GM12891 (cell line): ENCODE results near the gene POLR3F.

Experiments
- DNase-seq: peaks from one replicate; pipeline ENCODE4 v3.0.0; 2011; ENCODE audit warnings: low spot score; ENCODE audit not compliant: insufficient read length
- FAIRE-seq: peaks from 2 replicates; lab custom pipeline; 2011; peaks lifted over from hg19 to GRCh38; lab: Jason Lieb, UNC
- PAX5 ChIP-seq: IDR thresholded peaks from 2 replicates; pipeline ENCODE4 v1.6.1; 2011; ENCODE audit warnings: low read length, moderate library complexity, mild to moderate bottlenecking; ENCODE audit not compliant: insufficient read depth, severe bottlenecking
- POLR2A ChIP-seq: IDR thresholded peaks from 2 replicates; pipeline ENCODE4 v1.6.1; 2011; ENCODE audit warnings: low read depth, low read length, control low read depth
- POLR2AphosphoS5 ChIP-seq: IDR thresholded peaks from 2 replicates; pipeline ENCODE4 v1.6.1; 2011; ENCODE audit warnings: low read depth, low read length, control low read depth
- POU2F2 ChIP-seq: IDR thresholded peaks from 2 replicates; pipeline ENCODE4 v1.6.1; 2011; ENCODE audit warnings: low read depth, mild to moderate bottlenecking, control low read depth, low read length, moderate library complexity
- SPI1 ChIP-seq: IDR thresholded peaks from 2 replicates; pipeline ENCODE4 v1.6.1; 2011; ENCODE audit warnings: low read depth, low read length, control low read depth
- TAF1 ChIP-seq: IDR thresholded peaks from 2 replicates; pipeline ENCODE4 v1.6.1; 2011; ENCODE audit warnings: low read depth, low read length, control low read depth

The POLR3F gene

DNA sequence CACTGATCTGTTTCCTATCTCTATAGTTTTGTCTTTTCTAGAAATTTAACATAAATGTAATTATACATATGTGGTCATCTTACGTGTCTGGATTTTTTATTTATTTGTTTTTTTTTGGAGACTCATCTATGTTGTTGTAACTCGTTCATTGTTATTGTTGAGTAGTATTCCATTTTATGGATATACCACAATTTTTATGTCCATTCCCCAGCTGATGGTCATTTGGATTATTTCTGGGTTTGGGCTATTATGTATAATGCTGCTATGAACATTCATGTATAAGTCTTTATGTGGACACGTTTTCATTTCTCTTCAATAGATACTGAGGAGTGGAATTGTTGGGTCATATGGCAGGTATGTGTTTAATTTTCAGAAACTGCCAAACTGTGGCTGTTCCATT, 10.6 kb upstream of the POLR3F start:
- FAIRE-seq (no peak), DNase-seq (no peak)
- no peak for TF ChIP-seq POLR2AphosphoS5
- no peak for TF ChIP-seq SPI1
- no peak for TF ChIP-seq PAX5
- TF ChIP-seq POLR2A: no peak
- TF ChIP-seq TAF1: no peak
- no peak for TF ChIP-seq POU2F2

DNA sequence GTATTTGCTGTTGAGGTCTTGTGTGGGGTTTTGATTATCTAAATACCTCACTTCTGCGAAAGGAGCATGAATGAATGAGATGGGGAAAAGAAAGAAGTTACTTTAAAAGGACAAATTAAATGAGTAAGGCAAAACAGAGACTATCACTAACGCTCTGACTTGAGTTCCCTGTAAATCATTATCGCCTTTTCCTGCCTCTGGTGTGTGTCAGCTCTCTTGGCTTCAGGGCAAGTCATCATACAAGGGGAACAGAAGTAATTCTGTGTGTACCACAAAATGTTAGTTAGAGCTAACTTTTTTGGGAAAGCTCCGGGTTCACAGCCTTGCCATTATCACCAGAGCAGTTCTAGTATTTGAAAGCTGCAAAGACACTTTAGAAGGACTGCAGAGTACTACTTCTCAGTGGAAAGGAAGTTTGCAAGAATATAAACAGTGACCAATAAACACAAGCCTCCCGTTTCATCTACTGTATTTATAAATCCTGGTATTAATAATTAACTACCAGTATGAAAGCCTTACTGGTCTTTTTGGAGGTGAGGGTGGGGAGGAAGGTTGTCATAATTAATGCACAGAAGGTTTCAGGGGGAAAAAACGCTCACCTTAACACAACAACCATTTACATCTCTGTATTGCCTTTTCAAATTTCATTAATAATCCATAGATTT, 1.5 kb upstream of the POLR3F start:
- no peak for FAIRE-seq
- TF ChIP-seq PAX5 (no peak), POLR2A (no peak), POU2F2 (no peak), SPI1 (no peak), POLR2AphosphoS5 (no peak), TAF1 (no peak)
- no peak for DNase-seq

- FAIRE-seq: peak; percentile 16
- TF ChIP-seq POU2F2 (no peak), POLR2A (no peak), SPI1 (no peak), POLR2AphosphoS5 (no peak), TAF1 (no peak)
- DNase-seq: no peak
Measured at GRCh38 chr20:18466574-18466893, 656 bp upstream of the POLR3F start.

GRCh38 chr20:18477218-18477617, 10.0 kb downstream of the POLR3F start:
- TF ChIP-seq PAX5 (no peak), POLR2A (no peak), POU2F2 (no peak), SPI1 (no peak)
- no peak for DNase-seq
- no peak for FAIRE-seq

GRCh38 chr20:18477821-18478220, 10.6 kb downstream of the POLR3F start:
- TF ChIP-seq POU2F2 (no peak), POLR2AphosphoS5 (no peak), POLR2A (no peak), SPI1 (no peak), PAX5 (no peak), TAF1 (no peak)
- DNase-seq: no peak
- FAIRE-seq: no peak

GRCh38 chr20:18481596-18481995, 14.4 kb downstream of the POLR3F start:
- FAIRE-seq (no peak), DNase-seq (no peak)
- TF ChIP-seq PAX5: no peak
- no peak for TF ChIP-seq POLR2A
- TF ChIP-seq SPI1: no peak
- TF ChIP-seq POU2F2: no peak
- TF ChIP-seq TAF1: no peak
- TF ChIP-seq POLR2AphosphoS5: no peak

- no peak for TF ChIP-seq SPI1
- no peak for TF ChIP-seq TAF1
- no peak for TF ChIP-seq POU2F2
- TF ChIP-seq POLR2AphosphoS5: no peak
- TF ChIP-seq PAX5: no peak
- TF ChIP-seq POLR2A: no peak
- FAIRE-seq: no peak
- DNase-seq: no peak
Measured at GRCh38 chr20:18488301-18488700, 21.1 kb downstream of the POLR3F start.

GRCh38 chr20:18496042-18496441, 28.9 kb downstream of the POLR3F start:
- TF ChIP-seq TAF1: no peak
- no peak for TF ChIP-seq POU2F2
- TF ChIP-seq SPI1: no peak
- TF ChIP-seq POLR2AphosphoS5: no peak
- TF ChIP-seq POLR2A: no peak
- no peak for TF ChIP-seq PAX5
- no peak for DNase-seq
- FAIRE-seq: no peak

DNA sequence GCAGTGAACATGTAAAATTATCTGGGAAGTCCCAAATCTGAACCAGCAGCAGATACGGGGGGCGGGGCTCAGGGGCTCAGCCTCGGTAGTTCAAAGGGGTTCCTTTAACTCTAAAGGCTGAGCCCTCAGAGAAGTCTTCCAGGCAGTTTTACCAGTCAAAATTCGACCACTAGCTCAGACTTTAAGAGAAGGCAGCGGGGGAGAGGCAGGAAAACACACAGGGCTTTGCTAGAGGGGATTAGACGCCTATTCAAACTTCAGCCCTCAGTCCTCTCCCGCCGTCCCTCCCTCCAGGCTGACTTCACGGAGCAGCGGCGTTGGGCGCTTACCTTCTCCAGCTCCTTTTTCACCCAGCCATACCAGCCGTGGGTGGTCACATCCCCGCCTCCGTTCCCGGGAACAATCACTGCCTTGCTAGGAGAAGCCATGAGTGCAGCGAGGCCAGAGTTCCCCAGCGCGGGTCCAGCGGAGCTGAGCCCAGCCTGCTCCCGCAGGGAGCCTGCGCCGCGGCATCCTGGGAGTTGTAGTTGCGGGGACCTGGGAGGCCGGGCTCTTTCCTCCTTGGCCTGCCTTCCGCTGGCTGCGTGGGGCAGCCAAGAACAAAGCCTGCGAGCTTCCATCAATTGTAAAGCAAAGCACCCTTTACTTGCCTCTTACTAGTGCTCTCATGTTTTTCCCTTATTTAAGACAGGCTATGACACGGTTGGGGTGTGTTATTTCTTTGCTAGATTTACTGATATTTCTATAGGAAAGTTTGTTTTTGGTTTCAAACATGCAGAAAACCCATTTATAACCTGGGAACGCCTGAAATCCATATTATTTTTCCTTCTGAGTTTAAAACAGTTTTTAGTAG, 29.8 kb downstream of the POLR3F start, which contains the start of gene RBBP9:
TSS of gene RBBP9 (minus strand) at position 486 of the 853 bp plus-strand sequence. CDS start at position 428, 58 bp downstream.
- FAIRE-seq (peak; percentile 79), DNase-seq (peak; percentile 79)
- TF ChIP-seq SPI1: 0 out of 2 replicates have a peak, but pooled peaks have one; percentile 15
- TF ChIP-seq POLR2A: 0 out of 2 replicates have a peak, but pooled peaks have one; percentile 22
- TF ChIP-seq POU2F2: 0 out of 2 replicates have a peak, but pooled peaks have one; percentile 48
- no peak for TF ChIP-seq PAX5
- 0 out of 2 replicates have a peak, but pooled peaks have one; percentile 26 for TF ChIP-seq TAF1
- TF ChIP-seq POLR2AphosphoS5: peak; percentile 31; the same call in 1 of the 2 replicates
